K562 (cell line): ENCODE results near the gene STARD8. TPM values are rescaled to one million over a fixed set of nuclear protein-coding genes. Genes with fewer than 3 reads are reported as not detected.

Experiments
- ATAC-seq: fragments of 200-7000 bp; cut with Tn5 transposase; 3 replicates; pipeline ENCODE4 v1.9.1; 2020; ENCODE audit warnings: moderate library complexity
- BruUV-seq: library from RNA; stranded (reverse); fragments of 400-500 nt; replicated peaks from 2 replicates; lab custom pipeline; 2021; lab: Mats Ljungman, UMichigan
- CTCF ChIA-PET: fragments of 300-600 bp; formaldehyde crosslinking; extraction: SDS; loops from one replicate; lab custom pipeline; 2021; ENCODE audit warnings: low intra/inter-chr PET ratio; lab: Yijun Ruan, JAX
- POLR2A ChIA-PET: fragments of 300-600, 350-650 bp; sonication (Branson Sonifier 250); formaldehyde crosslinking; extraction: SDS; loops from one replicate; lab custom pipeline; 2021; ENCODE audit warnings: antibody characterized with exemption, inconsistent platforms; lab: Yijun Ruan, JAX
- DNase-seq, 4 experiments: peaks; one replicate each; pipeline versions ENCODE4 v3.0.0 to v3.0.0-alpha.2; 2011 to 2018; ENCODE audit warnings: low spot score in 3 of 4, mixed read lengths in 3 of 4; ENCODE audit errors: extremely low read depth in 1 of 4
- FAIRE-seq: peaks from 2 replicates; lab custom pipeline; 2011; peaks lifted over from hg19 to GRCh38; lab: Jason Lieb, UNC
- H2AFZ ChIP-seq: 2 replicates; pipeline ENCODE4 v1.6.0; 2011; ENCODE audit warnings: low read depth, low read length, control low read depth, inconsistent platforms
- H3K27ac ChIP-seq: fragments of 200-600 bp; 3 replicates; pipeline ENCODE4 v1.8.0; 2011; ENCODE audit warnings: low read depth, mild to moderate bottlenecking, control low read depth, inconsistent platforms, low read length, moderate library complexity, mixed read lengths; ENCODE audit errors: extremely low read depth
- H3K27me3 ChIP-seq, 2 experiments: fragments of 300-600 bp in 1 of 2; 2 replicates in 1 of 2; 3 replicates in 1 of 2; pipeline versions ENCODE4 v1.6.0 to v1.8.0; 2011; ENCODE audit warnings: inconsistent platforms in 2 of 2, low read length in 2 of 2, mild to moderate bottlenecking in 1 of 2, mixed read lengths in 1 of 2, moderate library complexity in 1 of 2; ENCODE audit not compliant: control insufficient read depth in 2 of 2, insufficient read depth in 2 of 2
- H3K36me3 ChIP-seq: fragments of 300-600 bp; 3 replicates; pipeline ENCODE4 v1.8.0; 2011; ENCODE audit warnings: mild to moderate bottlenecking, low read length, inconsistent platforms; ENCODE audit not compliant: control insufficient read depth, insufficient read depth
- H3K4me1 ChIP-seq, 2 experiments: fragments of 200-600 bp in 1 of 2; replicated peaks in 1 of 2; 2 replicates in 1 of 2; 3 replicates in 1 of 2; pipeline versions ENCODE4 v1.5.1 to v1.8.0; 2011; ENCODE audit warnings: inconsistent platforms in 2 of 2, low read length in 2 of 2, mild to moderate bottlenecking in 1 of 2, mixed read lengths in 1 of 2, moderate library complexity in 1 of 2; ENCODE audit not compliant: control insufficient read depth in 2 of 2, insufficient read depth in 2 of 2
- H3K4me2 ChIP-seq: 2 replicates; pipeline ENCODE4 v1.6.1; 2011; ENCODE audit warnings: low read length, control low read depth, inconsistent platforms, mixed read lengths; ENCODE audit not compliant: insufficient read depth
- H3K4me3 ChIP-seq: fragments of 200-600 bp; sonication (generic), shearing (Covaris generic); 2 replicates; pipeline ENCODE4 v1.5.1; 2016; ENCODE audit warnings: control low read depth, inconsistent platforms
- H3K79me2 ChIP-seq: fragments of 200-600 bp; 3 replicates; pipeline ENCODE4 v1.8.0; 2011; ENCODE audit warnings: low read length, inconsistent platforms; ENCODE audit not compliant: control insufficient read depth, insufficient read depth
- H3K9ac ChIP-seq, 2 experiments: 2 replicates each; pipeline versions ENCODE4 v1.6.0 to v1.6.1; 2011; ENCODE audit warnings: low read depth in 2 of 2, low read length in 2 of 2, control low read depth in 1 of 2, inconsistent platforms in 1 of 2, mild to moderate bottlenecking in 1 of 2, mixed read lengths in 1 of 2; ENCODE audit not compliant: insufficient read depth in 1 of 2
- H3K9me1 ChIP-seq: one replicate; pipeline ENCODE4 v1.6.0; 2011; ENCODE audit warnings: inconsistent platforms, mild to moderate bottlenecking, low read length, moderate library complexity; ENCODE audit not compliant: control insufficient read depth, insufficient read depth
- H3K9me3 ChIP-seq: replicated peaks from 2 replicates; pipeline ENCODE4 v1.5.1; 2011; ENCODE audit warnings: low read depth, low read length, inconsistent platforms; ENCODE audit not compliant: control insufficient read depth, insufficient read depth
- H4K20me1 ChIP-seq: replicated peaks from 2 replicates; pipeline ENCODE4 v1.6.1; 2011; ENCODE audit warnings: low read length, inconsistent platforms, mixed read lengths; ENCODE audit not compliant: control insufficient read depth, insufficient read depth
- CBFB ChIP-seq: sonication (generic); formaldehyde crosslinking; IDR thresholded peaks from 2 replicates; pipeline ENCODE4 v1.4.0; 2020; ENCODE audit warnings: mild to moderate bottlenecking, missing genetic modification reagents
- DDX20 ChIP-seq: fragments of 450-650 bp; IDR thresholded peaks from 2 replicates; pipeline ENCODE4 v1.6.1; 2016; ENCODE audit warnings: missing genetic modification characterization, low read depth, mild to moderate bottlenecking, missing compliant biosample characterization, moderate library complexity
- EGR1 ChIP-seq: fragments of 450-650 bp; conservative IDR thresholded peaks from 2 replicates; pipeline ENCODE4 v1.6.1; 2017; ENCODE audit warnings: mild to moderate bottlenecking
- FOXJ3 ChIP-seq: sonication (generic); formaldehyde crosslinking; IDR thresholded peaks from 2 replicates; pipeline ENCODE4 v1.4.0; 2020; ENCODE audit warnings: mild to moderate bottlenecking, missing genetic modification reagents
- GABPB2 ChIP-seq: fragments of 250-450 bp; sonication (Bioruptor Pico); conservative IDR thresholded peaks from 2 replicates; pipeline ENCODE4 v1.5.1; 2021; ENCODE audit warnings: mild to moderate bottlenecking
- HCFC1 ChIP-seq: IDR thresholded peaks from 2 replicates; pipeline ENCODE4 v1.6.1; 2012; ENCODE audit warnings: low read depth, low read length, improper control_type of control experiment
- L3MBTL2 ChIP-seq: fragments of 450-650 bp; IDR thresholded peaks from 2 replicates; pipeline ENCODE4 v1.6.1; 2016; ENCODE audit warnings: mild to moderate bottlenecking, moderate library complexity
- MCM7 ChIP-seq, 2 experiments: fragments of 450-650 bp; IDR thresholded peaks; 2 replicates each; pipeline ENCODE4 v1.6.1; 2016 to 2018
- MXI1 ChIP-seq: IDR thresholded peaks from 2 replicates; pipeline ENCODE4 v1.6.1; 2011; ENCODE audit warnings: low read depth, mild to moderate bottlenecking, improper control_type of control experiment, low read length
- NCOA1 ChIP-seq: fragments of 450-650 bp; IDR thresholded peaks from 2 replicates; pipeline ENCODE4 v1.6.1; 2016; ENCODE audit warnings: low read depth
- RBM14 ChIP-seq: fragments of 200-400 bp; formaldehyde crosslinking; IDR thresholded peaks from 2 replicates; pipeline ENCODE4 v1.6.1; 2018; ENCODE audit warnings: low read depth, mild to moderate bottlenecking, low read length, moderate library complexity, borderline replicate concordance; ENCODE audit not compliant: insufficient read depth
- SREBF1 ChIP-seq: fragments of 150-350 bp; IDR thresholded peaks from 2 replicates; pipeline ENCODE4 v1.6.1; 2014; ENCODE audit warnings: antibody characterized with exemption, low read depth, low read length, borderline replicate concordance
- WHSC1 ChIP-seq: IDR thresholded peaks from one replicate; pipeline ENCODE4 v1.6.1; 2012; ENCODE audit warnings: low read length, control low read depth, inconsistent platforms
- ZNF347 ChIP-seq: fragments of 450-650 bp; formaldehyde crosslinking; IDR thresholded peaks from 2 replicates; pipeline ENCODE4 v1.4.0; 2020; ENCODE audit warnings: low read depth, mild to moderate bottlenecking, moderate library complexity
- ZNF41 ChIP-seq: fragments of 250-450 bp; sonication (Bioruptor Pico); conservative IDR thresholded peaks from 2 replicates; pipeline ENCODE4 v1.4.0; 2020; ENCODE audit warnings: mild to moderate bottlenecking
- ZNF695 ChIP-seq: fragments of 450-650 bp; formaldehyde crosslinking; IDR thresholded peaks from 2 replicates; pipeline ENCODE4 v1.4.0; 2020; ENCODE audit warnings: mild to moderate bottlenecking, moderate library complexity
- WGBS: fragments of 100-300 bp; shearing (Covaris generic); methylation state at CpG from one replicate; pipeline ENCODE4 v1.1.6; 2016; ENCODE audit warnings: low coverage, mixed read lengths; ENCODE audit not compliant: insufficient coverage; ENCODE audit errors: missing lambda C conversion rate; 5-methylcytosine and 5-hydroxymethylcytosine counted together
- in situ Hi-C: fragments of 300-500 bp; cut with MboI; formaldehyde crosslinking; loops from 4 replicates; pipeline ENCODE4 v1.15.0; 2018; ENCODE audit warnings: inconsistent platforms, mixed read lengths
- intact Hi-C: fragments of 100-400 bp; cut with micrococcal nuclease; formaldehyde crosslinking; loops from 2 replicates; pipeline ENCODE4 v1.14.2; 2022
- polyA plus RNA-seq, 8 experiments: library from polyadenylated mRNA; depleted of rRNA in 4 of 8; stranded (reverse) in 5 of 8; unstranded in 3 of 8; fragments of >200 nt; fragmentation: Nextera tagmentation in 2 of 8; fragmentation: Illumina TruSeq in 1 of 8; extraction: Ambion mirVana in 2 of 8; extraction: Trizol in 1 of 8; gene quantifications; 2 replicates each; pipeline versions ENCODE4 v1.2.1 to v1.2.3, GENCODE V29; 2011 to 2014; ENCODE audit warnings: inconsistent platforms in 1 of 8, missing spikeins in 1 of 8
- total RNA-seq, 7 experiments: library from RNA; depleted of rRNA in 6 of 7; stranded (reverse); fragments of >200 nt in 6 of 7; fragmentation: Illumina TruSeq in 2 of 7; extraction: Trizol in 2 of 7; gene quantifications; 2 replicates each; pipeline versions ENCODE4 v1.2.1 to v1.2.3, GENCODE V29; 2011 to 2021; ENCODE audit warnings: low replicate concordance in 1 of 7
- TF ChIP-seq, protein P1 (sequence below): fragments of 450-650 bp; formaldehyde crosslinking; IDR thresholded peaks from 2 replicates; pipeline ENCODE4 v1.4.0; 2022; ENCODE audit warnings: mild to moderate bottlenecking, moderate library complexity
- TF ChIP-seq, protein P2 (sequence below): conservative IDR thresholded peaks from 2 replicates; pipeline ENCODE4 v1.6.1; 2011; ENCODE audit warnings: low read depth, mild to moderate bottlenecking, low read length; ENCODE audit not compliant: control insufficient read depth
- TF ChIP-seq, protein P3 (sequence below): sonication (generic); formaldehyde crosslinking; IDR thresholded peaks from 2 replicates; pipeline ENCODE4 v1.8.0; 2023; ENCODE audit warnings: mild to moderate bottlenecking, missing genetic modification reagents

Gene STARD8
- total and polyA plus RNA-seq, 9 of the 15 experiments (the other 6 are each of a cell fraction or from before 2014, with no cell fraction given) = 1.6 to 35.0 (median 15.9) TPM

DNA sequence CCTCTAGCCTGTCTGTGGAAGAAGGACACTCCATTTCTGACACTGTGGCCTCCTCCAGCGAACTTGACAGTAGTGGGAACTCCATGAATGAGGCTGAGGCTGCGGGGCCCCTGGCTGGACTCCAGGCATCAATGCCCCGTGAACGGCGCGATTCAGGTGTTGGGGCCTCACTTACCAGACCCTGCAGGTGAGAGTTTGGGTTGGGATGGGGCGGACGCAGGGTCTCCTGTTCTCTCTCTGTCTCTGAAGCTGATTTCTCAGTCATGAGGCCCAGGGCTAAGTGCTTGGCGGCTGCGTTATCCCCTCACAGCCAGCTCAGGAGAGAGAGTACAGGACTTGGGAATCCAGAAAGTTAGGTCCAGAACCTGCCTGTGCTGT lies 71.0 kb downstream of the STARD8 start:
- no peaks in the 10 kb centered on the region for H3K27me3 ChIP-seq
- intact Hi-C loops = no loop called here
- H2AFZ ChIP-seq = no peak overlapping the region
- no peaks in the 10 kb centered on the region for H3K79me2 ChIP-seq
- in situ Hi-C loops = no loop called here
- H3K27ac ChIP-seq = no peak overlapping the region
- peaks cover 12% of the 10 kb centered on the region for H4K20me1 ChIP-seq
- FAIRE-seq = no peak
- no peak for DNase-seq
- no peak for ATAC-seq
- H3K4me3 ChIP-seq = no peak overlapping the region
- 51% methylated on average over 7 of the region's 10 CpGs for WGBS
- POLR2A ChIA-PET = interaction anchor here (0.7 kb wide), 1 partner anchor 235 kb away, joined by 3 read pairs; no protein-coding TSS in a partner anchor
- no peak overlapping the region for H3K4me2 ChIP-seq
- 0 out of 5 replicates have a peak, but pooled peaks cover 0 to 4% of the 10 kb centered on the region in 2 experiments for H3K4me1 ChIP-seq
- CTCF ChIA-PET = no interaction called here
- no peak overlapping the region for H3K9ac ChIP-seq
- BruUV-seq = no TSS peak
- H3K9me1 ChIP-seq = no peaks in the 10 kb centered on the region
- H3K9me3 ChIP-seq = no peaks in the 10 kb centered on the region
- H3K36me3 ChIP-seq = peaks cover 90% of the 10 kb centered on the region; the same call in 2 of the 3 replicates
- TF ChIP-seq DDX20 (tag) (no peak), MCM7 (IDR thresholded peaks at IDR 0.05) (no peak), SREBF1 (no peak), ZNF695 (no peak), FOXJ3 (CRISPR knock-in tag) (no peak), MXI1 (no peak), GABPB2 (no peak), ZNF347 (CRISPR knock-in tag) (no peak), ZNF41 (CRISPR knock-in tag) (no peak), RBM14 (no peak), HCFC1 (no peak), EGR1 (no peak), L3MBTL2 (no peak), WHSC1 (no peak), NCOA1 (no peak), CBFB (no peak)
- TF ChIP-seq, protein P1, sequence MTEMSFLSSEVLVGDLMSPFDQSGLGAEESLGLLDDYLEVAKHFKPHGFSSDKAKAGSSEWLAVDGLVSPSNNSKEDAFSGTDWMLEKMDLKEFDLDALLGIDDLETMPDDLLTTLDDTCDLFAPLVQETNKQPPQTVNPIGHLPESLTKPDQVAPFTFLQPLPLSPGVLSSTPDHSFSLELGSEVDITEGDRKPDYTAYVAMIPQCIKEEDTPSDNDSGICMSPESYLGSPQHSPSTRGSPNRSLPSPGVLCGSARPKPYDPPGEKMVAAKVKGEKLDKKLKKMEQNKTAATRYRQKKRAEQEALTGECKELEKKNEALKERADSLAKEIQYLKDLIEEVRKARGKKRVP (CRISPR knock-in tag) = no peak
- TF ChIP-seq, protein P2, sequence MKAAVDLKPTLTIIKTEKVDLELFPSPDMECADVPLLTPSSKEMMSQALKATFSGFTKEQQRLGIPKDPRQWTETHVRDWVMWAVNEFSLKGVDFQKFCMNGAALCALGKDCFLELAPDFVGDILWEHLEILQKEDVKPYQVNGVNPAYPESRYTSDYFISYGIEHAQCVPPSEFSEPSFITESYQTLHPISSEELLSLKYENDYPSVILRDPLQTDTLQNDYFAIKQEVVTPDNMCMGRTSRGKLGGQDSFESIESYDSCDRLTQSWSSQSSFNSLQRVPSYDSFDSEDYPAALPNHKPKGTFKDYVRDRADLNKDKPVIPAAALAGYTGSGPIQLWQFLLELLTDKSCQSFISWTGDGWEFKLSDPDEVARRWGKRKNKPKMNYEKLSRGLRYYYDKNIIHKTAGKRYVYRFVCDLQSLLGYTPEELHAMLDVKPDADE = no peak
- TF ChIP-seq, protein P3, sequence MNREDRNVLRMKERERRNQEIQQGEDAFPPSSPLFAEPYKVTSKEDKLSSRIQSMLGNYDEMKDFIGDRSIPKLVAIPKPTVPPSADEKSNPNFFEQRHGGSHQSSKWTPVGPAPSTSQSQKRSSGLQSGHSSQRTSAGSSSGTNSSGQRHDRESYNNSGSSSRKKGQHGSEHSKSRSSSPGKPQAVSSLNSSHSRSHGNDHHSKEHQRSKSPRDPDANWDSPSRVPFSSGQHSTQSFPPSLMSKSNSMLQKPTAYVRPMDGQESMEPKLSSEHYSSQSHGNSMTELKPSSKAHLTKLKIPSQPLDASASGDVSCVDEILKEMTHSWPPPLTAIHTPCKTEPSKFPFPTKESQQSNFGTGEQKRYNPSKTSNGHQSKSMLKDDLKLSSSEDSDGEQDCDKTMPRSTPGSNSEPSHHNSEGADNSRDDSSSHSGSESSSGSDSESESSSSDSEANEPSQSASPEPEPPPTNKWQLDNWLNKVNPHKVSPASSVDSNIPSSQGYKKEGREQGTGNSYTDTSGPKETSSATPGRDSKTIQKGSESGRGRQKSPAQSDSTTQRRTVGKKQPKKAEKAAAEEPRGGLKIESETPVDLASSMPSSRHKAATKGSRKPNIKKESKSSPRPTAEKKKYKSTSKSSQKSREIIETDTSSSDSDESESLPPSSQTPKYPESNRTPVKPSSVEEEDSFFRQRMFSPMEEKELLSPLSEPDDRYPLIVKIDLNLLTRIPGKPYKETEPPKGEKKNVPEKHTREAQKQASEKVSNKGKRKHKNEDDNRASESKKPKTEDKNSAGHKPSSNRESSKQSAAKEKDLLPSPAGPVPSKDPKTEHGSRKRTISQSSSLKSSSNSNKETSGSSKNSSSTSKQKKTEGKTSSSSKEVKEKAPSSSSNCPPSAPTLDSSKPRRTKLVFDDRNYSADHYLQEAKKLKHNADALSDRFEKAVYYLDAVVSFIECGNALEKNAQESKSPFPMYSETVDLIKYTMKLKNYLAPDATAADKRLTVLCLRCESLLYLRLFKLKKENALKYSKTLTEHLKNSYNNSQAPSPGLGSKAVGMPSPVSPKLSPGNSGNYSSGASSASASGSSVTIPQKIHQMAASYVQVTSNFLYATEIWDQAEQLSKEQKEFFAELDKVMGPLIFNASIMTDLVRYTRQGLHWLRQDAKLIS (CRISPR knock-in tag) = no peak
